T-cell (primary cell): ENCODE data around the gene ZNF462. TPM values are rescaled to one million over a fixed set of nuclear protein-coding genes. Genes with fewer than 3 reads are reported as not detected.

ENCODE experiments used
- ATAC-seq, 4 experiments: fragments of 200-7000 bp in 3 of 4; fragments of 150-1000 bp in 1 of 4; cut with Tn5 transposase; replicated peaks in 1 of 4; 1 replicate in 3 of 4; 2 replicates in 1 of 4; pipeline ENCODE4 v1.10.0; 2021; ENCODE audit warnings: moderate library complexity in 3 of 4, mild to moderate bottlenecking in 2 of 4, moderate number of reproducible peaks in 1 of 4
- CTCF ChIA-PET, 2 donors: fragments of 300-600 bp; sonication (Branson Sonifier 250); formaldehyde crosslinking; loops; one replicate each; lab custom pipeline; 2022; ENCODE audit warnings: antibody characterized with exemption in 2 of 2; lab: Charles Lee
- POLR2A ChIA-PET, 2 donors: fragments of 300-600 bp; sonication (Branson Sonifier 250); formaldehyde crosslinking; loops; one replicate each; lab custom pipeline; 2022; ENCODE audit warnings: antibody characterized with exemption in 2 of 2; lab: Charles Lee
- DNase-seq, 35 experiments: peaks; one replicate each; pipeline versions ENCODE4 v3.0.0 to v3.0.0-alpha.2; 2013 to 2023
- H3K27ac ChIP-seq: one replicate; pipeline ENCODE4 v1.5.1; 2013; ENCODE audit warnings: low read length
- H3K27me3 ChIP-seq, 2 experiments: replicated peaks in 1 of 2; 1 replicate in 1 of 2; 2 replicates in 1 of 2; pipeline versions ENCODE4 v1.6.1 to v1.7.0; 2013; ENCODE audit warnings: low read length in 1 of 2, mixed read lengths in 1 of 2; ENCODE audit not compliant: control insufficient read depth in 2 of 2, insufficient read depth in 2 of 2; ENCODE audit errors: extremely low read depth in 1 of 2
- H3K36me3 ChIP-seq, 2 donors: 1 replicate in 1 of 2; 2 replicates in 1 of 2; pipeline versions ENCODE4 v1.6.1 to v1.7.0; 2013; ENCODE audit warnings: low read length in 1 of 2; ENCODE audit not compliant: control insufficient read depth in 2 of 2, insufficient read depth in 1 of 2; ENCODE audit errors: extremely low read depth in 1 of 2
- H3K4me1 ChIP-seq, 2 experiments: 1 replicate in 1 of 2; 2 replicates in 1 of 2; pipeline versions ENCODE4 v1.6.1 to v1.7.0; 2013; ENCODE audit warnings: low read length in 2 of 2, mixed read lengths in 1 of 2; ENCODE audit not compliant: insufficient read depth in 2 of 2, control insufficient read depth in 1 of 2; ENCODE audit errors: extremely low read depth in 1 of 2
- H3K4me3 ChIP-seq, 2 donors: 1 replicate in 1 of 2; 2 replicates in 1 of 2; pipeline versions ENCODE4 v1.5.1 to v1.7.0; 2013; ENCODE audit warnings: mild to moderate bottlenecking in 2 of 2, low read length in 1 of 2, moderate library complexity in 1 of 2; ENCODE audit not compliant: control insufficient read depth in 1 of 2; ENCODE audit errors: extremely low read depth in 1 of 2
- H3K9me3 ChIP-seq: 2 replicates; pipeline ENCODE4 v1.7.0; 2013
- H3K27ac Mint-ChIP-seq, 2 donors: one replicate each; pipeline ENCODE4 v1.8.0; 2020 to 2021; ENCODE audit warnings: mild to moderate bottlenecking in 2 of 2, mixed read lengths in 2 of 2
- H3K27me3 Mint-ChIP-seq, 2 donors: one replicate each; pipeline ENCODE4 v1.8.0; 2021 to 2022; ENCODE audit warnings: mixed read lengths in 2 of 2
- H3K36me3 Mint-ChIP-seq: one replicate; pipeline ENCODE4 v1.8.0; 2021; ENCODE audit warnings: mixed read lengths
- H3K4me1 Mint-ChIP-seq, 3 donors: one replicate each; pipeline ENCODE4 v1.8.0; 2020 to 2022; ENCODE audit warnings: mixed read lengths in 3 of 3, mild to moderate bottlenecking in 1 of 3
- H3K4me3 Mint-ChIP-seq, 3 donors: one replicate each; pipeline ENCODE4 v1.8.0; 2020 to 2022; ENCODE audit warnings: mild to moderate bottlenecking in 3 of 3, mixed read lengths in 3 of 3, moderate library complexity in 3 of 3
- H3K9me3 Mint-ChIP-seq, 3 donors: one replicate each; pipeline ENCODE4 v1.8.0; 2020 to 2022; ENCODE audit warnings: mixed read lengths in 3 of 3
- WGBS: methylation state at CpG from one replicate; pipeline ENCODE4 v1.1.5; 2013; ENCODE audit warnings: missing lambda C conversion rate; ENCODE audit not compliant: insufficient coverage; 5-methylcytosine and 5-hydroxymethylcytosine counted together
- total RNA-seq, 35 experiments: library from RNA in 6 of 35; stranded (reverse) in 6 of 35; fragments of 120-200 nt in 1 of 35; gene quantifications; one replicate each; pipeline versions ENCODE4 v1.2.1 to v1.2.4 and lab custom pipeline; 2013 to 2026

ZNF462 gene
- total RNA-seq, 5 donors from 2014 or later (not counting 1 experiment from before 2014, with no cell fraction given), result 1.1 to 5.3 (median 2.5) TPM

- no peaks in the 10 kb centered on the region for H3K36me3 ChIP-seq
- Mint-ChIP-seq H3K4me1 (peaks cover 11 to 47% (median 14%) of the 10 kb centered on the region in 3 donors), H3K4me3 (no peak overlapping the region), H3K27ac (no peak overlapping the region), H3K9me3 (peaks cover 0 to 10% (median 4%) of the 10 kb centered on the region in 3 donors), H3K27me3 (no peaks in the 10 kb centered on the region), H3K36me3 (no peaks in the 10 kb centered on the region)
- H3K9me3 ChIP-seq, result no peaks in the 10 kb centered on the region
- H3K27ac ChIP-seq, result no peak overlapping the region
- no peak overlapping the region for H3K4me3 ChIP-seq
- no peak for DNase-seq
- H3K27me3 ChIP-seq, result no peaks in the 10 kb centered on the region
- WGBS, result 95% methylated on average over 3 of the region's 5 CpGs
- ChIA-PET CTCF (no interaction called here), POLR2A (no interaction called here)
- no peak for ATAC-seq
- peaks cover 4 to 34% of the 10 kb centered on the region in 2 experiments for H3K4me1 ChIP-seq
These were observed 56.0 kb downstream of the ZNF462 start for GRCh38 chr9:106918825-106919509.

GRCh38 chr9:106920091-106920490 is 57.1 kb downstream of the ZNF462 start:
- no peaks in the 10 kb centered on the region for H3K27me3 Mint-ChIP-seq
- peaks cover 0 to 2% of the 10 kb centered on the region in 2 donors for H3K36me3 ChIP-seq
- DNase-seq, result no peak
- no peak overlapping the region for H3K4me3 Mint-ChIP-seq
- H3K9me3 ChIP-seq, result no peaks in the 10 kb centered on the region
- H3K4me1 ChIP-seq, result peaks cover 4 to 34% of the 10 kb centered on the region in 2 experiments
- H3K9me3 Mint-ChIP-seq, result peaks cover 4 to 12% (median 9%) of the 10 kb centered on the region in 3 donors
- ChIA-PET CTCF (no interaction called here), POLR2A (no interaction called here)
- H3K36me3 Mint-ChIP-seq, result no peaks in the 10 kb centered on the region
- H3K27ac Mint-ChIP-seq, result no peak overlapping the region
- H3K4me1 Mint-ChIP-seq, result peaks cover 11 to 47% (median 14%) of the 10 kb centered on the region in 3 donors
- no peaks in the 10 kb centered on the region for H3K27me3 ChIP-seq
- no peak overlapping the region for H3K4me3 ChIP-seq
- ATAC-seq, result no peak
- H3K27ac ChIP-seq, result no peak overlapping the region
- WGBS, result 71% methylated on average over 3 of the region's 4 CpGs

- no CpG with 5 or more reads among the region's 4 CpGs for WGBS
- H3K27ac Mint-ChIP-seq, result peak overlapping the region; percentile 21 to 84
- ATAC-seq (no peak), DNase-seq (no peak)
- Histone ChIP-seq H3K27ac (no peak overlapping the region), H3K27me3 (no peaks in the 10 kb centered on the region), H3K4me3 (no peak overlapping the region), H3K9me3 (no peaks in the 10 kb centered on the region), H3K36me3 (peaks cover 0 to 2% of the 10 kb centered on the region in 2 donors), H3K4me1 (peaks cover 4 to 32% of the 10 kb centered on the region in 2 experiments)
- no peaks in the 10 kb centered on the region for H3K27me3 Mint-ChIP-seq
- ChIA-PET POLR2A (no interaction called here), CTCF (no interaction called here)
- no peaks in the 10 kb centered on the region for H3K36me3 Mint-ChIP-seq
- H3K4me1 Mint-ChIP-seq, result peaks cover 11 to 47% (median 14%) of the 10 kb centered on the region in 3 donors
- peaks cover 4 to 15% (median 12%) of the 10 kb centered on the region in 3 donors for H3K9me3 Mint-ChIP-seq
- peak overlapping the region in 1 of 3 donors; percentile 60 for H3K4me3 Mint-ChIP-seq
These were observed 57.8 kb downstream of the ZNF462 start for GRCh38 chr9:106920701-106921283.

GRCh38 chr9:106921341-106921899 is 58.5 kb downstream of the ZNF462 start:
- CTCF ChIA-PET, result interaction anchor here in 1 of 2 donors (0.6 kb wide), 1 partner anchor 70 kb away, joined by 3 read pairs; no protein-coding TSS in a partner anchor
- 4% methylated on average over 2 of the region's 3 CpGs for WGBS
- Mint-ChIP-seq H3K9me3 (peaks cover 4 to 21% (median 14%) of the 10 kb centered on the region in 3 donors), H3K27ac (peak overlapping the region; percentile 21 to 84), H3K4me1 (peaks cover 11 to 42% (median 14%) of the 10 kb centered on the region in 3 donors), H3K36me3 (no peaks in the 10 kb centered on the region), H3K27me3 (no peaks in the 10 kb centered on the region), H3K4me3 (peak overlapping the region in 1 of 3 donors; percentile 60)
- Histone ChIP-seq H3K36me3 (peaks cover 0 to 2% of the 10 kb centered on the region in 2 donors), H3K4me3 (no peak overlapping the region), H3K27me3 (no peaks in the 10 kb centered on the region), H3K9me3 (no peaks in the 10 kb centered on the region), H3K4me1 (peaks cover 4 to 29% of the 10 kb centered on the region in 2 experiments), H3K27ac (no peak overlapping the region)
- POLR2A ChIA-PET, result no interaction called here
- DNase-seq (peak in 21 of 35 experiments; percentile 2 to 50 (median 13)), ATAC-seq (peak; percentile 51 to 99 (median 56))

- H3K36me3 ChIP-seq, result peaks cover 0 to 2% of the 10 kb centered on the region in 2 donors
- Mint-ChIP-seq H3K27me3 (no peaks in the 10 kb centered on the region), H3K36me3 (no peaks in the 10 kb centered on the region), H3K4me1 (peaks cover 11 to 36% (median 14%) of the 10 kb centered on the region in 3 donors), H3K9me3 (peaks cover 4 to 23% (median 14%) of the 10 kb centered on the region in 3 donors), H3K4me3 (no peak overlapping the region), H3K27ac (no peak overlapping the region)
- no peak overlapping the region for H3K4me3 ChIP-seq
- POLR2A ChIA-PET, result no interaction called here
- H3K4me1 ChIP-seq, result peaks cover 4 to 23% of the 10 kb centered on the region in 2 experiments
- H3K27ac ChIP-seq, result no peak overlapping the region
- CTCF ChIA-PET, result interaction anchor here in 1 of 2 donors (1.0 kb wide), 1 partner anchor 10 kb away, joined by 3 read pairs; no protein-coding TSS in a partner anchor
- no peak for ATAC-seq
- H3K27me3 ChIP-seq, result no peaks in the 10 kb centered on the region
- no peaks in the 10 kb centered on the region for H3K9me3 ChIP-seq
- WGBS, result no CpG with 5 or more reads among the region's 1 CpG
- no peak for DNase-seq
These were observed 59.1 kb downstream of the ZNF462 start for GRCh38 chr9:106922026-106922425.

- no peak for DNase-seq
- ChIA-PET CTCF (no interaction called here), POLR2A (no interaction called here)
- Histone ChIP-seq H3K27ac (no peak overlapping the region), H3K36me3 (peaks cover 0 to 2% of the 10 kb centered on the region in 2 donors), H3K27me3 (no peaks in the 10 kb centered on the region), H3K4me3 (no peak overlapping the region), H3K4me1 (peaks cover 4 to 15% of the 10 kb centered on the region in 2 experiments), H3K9me3 (no peaks in the 10 kb centered on the region)
- Mint-ChIP-seq H3K36me3 (no peaks in the 10 kb centered on the region), H3K27me3 (no peaks in the 10 kb centered on the region), H3K27ac (no peak overlapping the region), H3K4me3 (no peak overlapping the region), H3K9me3 (peaks cover 8 to 25% (median 20%) of the 10 kb centered on the region in 3 donors), H3K4me1 (peaks cover 7 to 20% (median 11%) of the 10 kb centered on the region in 3 donors)
- 84% methylated on average over 3 of the region's 7 CpGs for WGBS
- no peak for ATAC-seq
These were observed 62.4 kb downstream of the ZNF462 start for GRCh38 chr9:106925392-106925791.
